ENCODE data around the gene MSTO1. TPM values are rescaled to one million over a fixed set of nuclear protein-coding genes. Genes with fewer than 3 reads are reported as not detected.
"Not testable (repeated sequence)": the region's sequence is repeated elsewhere in the genome, so short reads cannot be mapped to it uniquely, and the experiment has no call there.

The MSTO1 gene
- total and polyA plus RNA-seq, 2 of the 4 experiments (the other 2 are of a cell fraction), result 21.7 to 38.3 TPM

GRCh38 chr1:155623357-155623756 lies 13.3 kb downstream of the MSTO1 start:
- Histone ChIP-seq H4K91ac (ENCODE audit: insufficient read depth, low read depth, low read length) (no peak overlapping the region), H2BK15ac (ENCODE audit: low read depth, low read length) (no peak overlapping the region), H3K18ac (ENCODE audit: low read depth, low read length) (no peak overlapping the region), H2BK5ac (ENCODE audit: low read depth, low read length, poor library complexity, severe bottlenecking) (no peak overlapping the region), H3K79me1 (ENCODE audit: low read depth in 1 of 2, low read length in 2 of 2) (no peaks in the 10 kb centered on the region), H3K14ac (replicated peaks; ENCODE audit: low read depth, low read length) (no peak overlapping the region), H3K56ac (ENCODE audit: extremely low read depth, insufficient read depth, low read length) (no peak overlapping the region), H2AK5ac (ENCODE audit: low read depth, low read length) (no peak overlapping the region), H3K23ac (ENCODE audit: low read depth, low read length) (no peak overlapping the region), H3K4me2 (ENCODE audit: low read depth, low read length) (no peak overlapping the region), H3K9ac (ENCODE audit: low read depth, low read length) (no peak overlapping the region), H3K4me1 (ENCODE audit: control insufficient read depth, insufficient read depth, low read length) (no peaks in the 10 kb centered on the region), H3K27me3 (ENCODE audit: control insufficient read depth, insufficient read depth, low read length) (no peaks in the 10 kb centered on the region; the same call in 1 of the 2 replicates), H4K8ac (ENCODE audit: low read depth in 2 of 2, low read length in 2 of 2) (no peak overlapping the region), H2BK20ac (ENCODE audit: low read depth, low read length) (no peak overlapping the region), H3K36me3 (ENCODE audit: control insufficient read depth, insufficient read depth, low read length) (no peaks in the 10 kb centered on the region), H2AK9ac (replicated peaks; ENCODE audit: low read depth, low read length, poor library complexity) (no peak overlapping the region), H3K4me3 (ENCODE audit: insufficient read depth, low read depth, low read length) (no peak overlapping the region), H4K5ac (ENCODE audit: low read depth, low read length) (no peak overlapping the region), H2BK120ac (ENCODE audit: low read depth, low read length) (no peak overlapping the region), H3K4ac (ENCODE audit: low read depth, low read length) (no peak overlapping the region), H4K20me1 (ENCODE audit: insufficient read depth, low read length) (no peaks in the 10 kb centered on the region), H3K9me1 (ENCODE audit: insufficient read depth, low read length) (no peaks in the 10 kb centered on the region), H2AFZ (replicated peaks; ENCODE audit: low read length, poor library complexity) (no peak overlapping the region), H3K9me3 (ENCODE audit: control insufficient read depth, insufficient read depth, low read length) (peaks cover 8% of the 10 kb centered on the region), H3K27ac (ENCODE audit: insufficient read depth, low read length) (no peak overlapping the region)
- no CpG with 5 or more reads among the region's 1 CpG for WGBS, 2 experiments (ENCODE audit: extremely low coverage in 2 of 2, insufficient read length in 1 of 2)
- in situ Hi-C loops (cut with MboI; ENCODE audit: low sequenced_read_pairs) (no loop called here), intact Hi-C loops (cut with micrococcal nuclease) (no loop called here), dilution Hi-C loops (cut with HindIII; ENCODE audit: low sequenced_read_pairs, unreplicated experiment) (no loop called here)
- ATAC-seq (ENCODE audit: low read depth), result no peak
- DNase-seq, result no peak
- ChIA-PET POLR2A (ENCODE audit: unreplicated experiment) (no interaction called here), CTCF (no interaction called here)
- BruUV-seq (replicated peaks), result no TSS peak
- TF ChIP-seq NFE2L2 (IDR thresholded peaks at IDR 0.05; ENCODE audit: low read depth, low read length), result no peak
- TF ChIP-seq CHD1 (IDR thresholded peaks at IDR 0.05; ENCODE audit: low read depth, low read length), result no peak
- no peak for TF ChIP-seq RAD21 (IDR thresholded peaks at IDR 0.05; ENCODE audit: low read length)

GRCh38 chr1:155626428-155626827 lies 16.4 kb downstream of the MSTO1 start:
- H2BK5ac ChIP-seq (ENCODE audit: low read depth, low read length, poor library complexity, severe bottlenecking); intact Hi-C loops (cut with micrococcal nuclease); H3K4me2 ChIP-seq (ENCODE audit: low read depth, low read length); H3K4ac ChIP-seq (ENCODE audit: low read depth, low read length); POLR2A ChIA-PET (ENCODE audit: unreplicated experiment); H4K5ac ChIP-seq (ENCODE audit: low read depth, low read length); H3K27ac ChIP-seq (ENCODE audit: insufficient read depth, low read length); H2AK5ac ChIP-seq (ENCODE audit: low read depth, low read length); H3K18ac ChIP-seq (ENCODE audit: low read depth, low read length); H4K20me1 ChIP-seq (ENCODE audit: insufficient read depth, low read length); H2BK15ac ChIP-seq (ENCODE audit: low read depth, low read length); H3K23ac ChIP-seq (ENCODE audit: low read depth, low read length); H3K27me3 ChIP-seq (ENCODE audit: control insufficient read depth, insufficient read depth, low read length); H3K79me1 ChIP-seq (ENCODE audit: low read depth in 1 of 2, low read length in 2 of 2); H3K9ac ChIP-seq (ENCODE audit: low read depth, low read length); H3K4me3 ChIP-seq (ENCODE audit: insufficient read depth, low read depth, low read length); H3K36me3 ChIP-seq (ENCODE audit: control insufficient read depth, insufficient read depth, low read length); H4K8ac ChIP-seq (ENCODE audit: low read depth in 2 of 2, low read length in 2 of 2); H2AK9ac ChIP-seq (replicated peaks; ENCODE audit: low read depth, low read length, poor library complexity); ATAC-seq (ENCODE audit: low read depth); H4K91ac ChIP-seq (ENCODE audit: insufficient read depth, low read depth, low read length); H2BK120ac ChIP-seq (ENCODE audit: low read depth, low read length); dilution Hi-C loops (cut with HindIII; ENCODE audit: low sequenced_read_pairs, unreplicated experiment); H3K4me1 ChIP-seq (ENCODE audit: control insufficient read depth, insufficient read depth, low read length); H3K14ac ChIP-seq (replicated peaks; ENCODE audit: low read depth, low read length); CTCF ChIA-PET; H3K9me1 ChIP-seq (ENCODE audit: insufficient read depth, low read length); H2BK20ac ChIP-seq (ENCODE audit: low read depth, low read length); in situ Hi-C loops (cut with MboI; ENCODE audit: low sequenced_read_pairs); BruUV-seq (replicated peaks); DNase-seq; H3K9me3 ChIP-seq (ENCODE audit: control insufficient read depth, insufficient read depth, low read length); H3K56ac ChIP-seq (ENCODE audit: extremely low read depth, insufficient read depth, low read length); H2AFZ ChIP-seq (replicated peaks; ENCODE audit: low read length, poor library complexity): not testable (repeated sequence)
- WGBS, 2 experiments (ENCODE audit: extremely low coverage in 2 of 2, insufficient read length in 1 of 2), result no CpG with 5 or more reads among the region's 7 CpGs

All from IMR-90 (cell line).